EL (cell line): ENCODE data around the gene WASHC1.
"Not testable (repeated sequence)": the region's sequence is repeated elsewhere in the genome, so short reads cannot be mapped to it uniquely, and the experiment has no call there.

Experiments used
- DNase-seq: peaks from one replicate; pipeline ENCODE4 v3.0.0-alpha.2; 2016

WASHC1 gene, protein sequence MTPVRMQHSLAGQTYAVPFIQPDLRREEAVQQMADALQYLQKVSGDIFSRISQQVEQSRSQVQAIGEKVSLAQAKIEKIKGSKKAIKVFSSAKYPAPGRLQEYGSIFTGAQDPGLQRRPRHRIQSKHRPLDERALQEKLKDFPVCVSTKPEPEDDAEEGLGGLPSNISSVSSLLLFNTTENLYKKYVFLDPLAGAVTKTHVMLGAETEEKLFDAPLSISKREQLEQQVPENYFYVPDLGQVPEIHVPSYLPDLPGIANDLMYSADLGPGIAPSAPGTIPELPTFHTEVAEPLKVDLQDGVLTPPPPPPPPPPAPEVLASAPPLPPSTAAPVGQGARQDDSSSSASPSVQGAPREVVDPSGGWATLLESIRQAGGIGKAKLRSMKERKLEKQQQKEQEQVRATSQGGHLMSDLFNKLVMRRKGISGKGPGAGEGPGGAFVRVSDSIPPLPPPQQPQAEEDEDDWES

GRCh38 chr9:29356-29755 lies at the start of gene WASHC1:
TSS of gene WASHC1 (minus strand) at chr9:29456. CDS start at chr9:24999, 4,457 bp downstream.
- DNase-seq: not testable (repeated sequence)

- DNase-seq: peak; percentile 30
Observed at GRCh38 chr9:78333-78732, 49.1 kb upstream of the WASHC1 start.

DNA sequence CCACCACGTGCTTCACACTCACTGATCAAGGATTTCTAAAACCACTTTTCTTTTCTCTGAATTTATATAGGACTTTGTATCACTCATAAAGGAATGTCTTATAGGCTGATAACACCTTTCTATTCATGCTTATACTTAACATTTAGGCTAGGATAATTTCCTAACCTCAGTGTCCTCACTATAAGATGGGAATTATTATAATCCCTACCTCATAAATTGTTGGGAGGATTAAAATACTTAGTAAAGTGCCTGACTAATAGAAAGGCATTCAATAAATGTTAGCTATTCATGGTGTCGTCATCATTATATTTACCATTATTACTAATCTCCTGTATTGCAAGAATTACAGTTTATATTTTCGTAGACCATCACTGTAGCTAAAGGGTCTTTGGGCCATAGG lies 47.1 kb upstream of the WASHC1 start:
- DNase-seq: not testable (repeated sequence)

- DNase-seq: not testable (repeated sequence)
Observed at GRCh38 chr9:73900-74525, 44.8 kb upstream of the WASHC1 start.

GRCh38 chr9:73076-73899 lies 44.0 kb upstream of the WASHC1 start:
- peak; percentile 50 for DNase-seq

- DNase-seq: peak; percentile 2
Observed at GRCh38 chr9:63031-63629, 33.9 kb upstream of the WASHC1 start.

DNA sequence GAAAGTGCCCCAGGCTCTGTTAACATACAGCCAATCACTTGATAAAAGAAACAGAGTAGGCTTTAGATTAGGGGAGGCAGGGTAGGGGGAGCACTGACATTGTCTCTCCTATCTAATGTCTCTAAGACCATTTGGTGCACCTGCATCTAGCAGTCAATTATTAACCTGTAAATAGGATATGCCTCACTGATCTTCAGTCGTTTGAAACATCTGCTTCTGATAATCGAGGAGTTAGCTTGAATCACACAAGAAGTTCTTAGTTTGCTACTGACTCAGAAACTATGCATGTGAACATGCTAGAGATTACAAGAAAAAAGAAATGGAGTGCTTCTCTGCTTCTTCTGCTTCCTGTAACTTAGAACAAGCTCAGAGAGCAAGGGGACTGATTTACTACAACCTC lies 23.4 kb upstream of the WASHC1 start:
- DNase-seq: peak; percentile 9

- DNase-seq: not testable (repeated sequence)
Observed at GRCh38 chr9:48190-48842, 19.1 kb upstream of the WASHC1 start.

DNA sequence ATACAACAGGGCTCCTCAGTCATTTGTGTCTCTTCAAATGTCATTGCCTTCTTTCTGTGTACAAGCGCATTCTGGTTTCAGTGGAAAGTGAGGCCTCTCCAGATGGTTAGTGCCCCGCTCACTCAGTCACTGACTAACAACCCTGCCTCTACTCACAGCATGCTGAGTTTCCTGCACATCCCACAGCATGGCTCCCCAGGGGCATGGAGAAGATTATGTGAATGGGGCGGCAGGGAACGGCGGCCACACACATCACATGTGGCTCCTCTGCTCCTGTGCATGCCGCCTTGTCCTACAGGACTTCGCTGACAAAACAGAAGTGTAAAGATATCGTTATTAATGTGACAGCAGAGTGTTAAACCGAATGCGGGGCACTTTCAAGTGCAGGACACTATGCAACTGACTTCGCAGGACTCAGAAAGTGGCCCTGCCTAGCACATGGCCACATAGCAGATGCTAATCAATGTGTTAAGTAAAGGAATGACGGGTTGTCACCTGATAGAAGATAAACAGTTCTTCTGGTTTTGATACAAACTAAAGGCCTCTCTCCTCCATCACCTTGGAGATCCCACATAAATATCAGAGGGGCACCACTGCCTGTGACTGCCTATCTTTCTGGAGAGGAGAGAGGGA lies 17.5 kb upstream of the WASHC1 start:
- not testable (repeated sequence) for DNase-seq

DNA sequence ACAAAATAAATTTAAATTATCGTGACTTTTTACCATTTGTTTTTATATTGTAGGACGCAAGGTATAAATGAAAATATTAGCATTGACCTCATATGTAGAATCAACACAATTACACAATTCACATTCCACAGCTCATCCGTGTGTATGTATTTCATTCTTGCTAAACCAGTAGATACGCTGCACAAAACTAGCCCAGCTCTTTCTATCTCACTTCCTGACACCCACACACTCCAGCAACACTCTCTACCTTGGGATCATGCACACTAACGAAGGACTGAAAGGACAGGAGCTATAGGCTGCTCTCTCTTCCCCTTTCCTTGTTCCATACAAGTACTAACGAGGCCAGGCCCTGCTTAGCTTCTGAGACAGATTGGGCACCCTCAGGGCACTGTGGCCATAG lies 16.9 kb upstream of the WASHC1 start:
- not testable (repeated sequence) for DNase-seq

GRCh38 chr9:45180-45878 lies 16.1 kb upstream of the WASHC1 start:
- not testable (repeated sequence) for DNase-seq

GRCh38 chr9:44416-44815 lies 15.2 kb upstream of the WASHC1 start:
- DNase-seq: peak; percentile 53

GRCh38 chr9:43636-44035 lies 14.4 kb upstream of the WASHC1 start:
- not testable (repeated sequence) for DNase-seq

GRCh38 chr9:43116-43515 lies 13.9 kb upstream of the WASHC1 start:
- not testable (repeated sequence) for DNase-seq

- not testable (repeated sequence) for DNase-seq
Observed at GRCh38 chr9:41819-42218, 12.6 kb upstream of the WASHC1 start.

GRCh38 chr9:41261-41676 lies 12.0 kb upstream of the WASHC1 start:
- not testable (repeated sequence) for DNase-seq

DNA sequence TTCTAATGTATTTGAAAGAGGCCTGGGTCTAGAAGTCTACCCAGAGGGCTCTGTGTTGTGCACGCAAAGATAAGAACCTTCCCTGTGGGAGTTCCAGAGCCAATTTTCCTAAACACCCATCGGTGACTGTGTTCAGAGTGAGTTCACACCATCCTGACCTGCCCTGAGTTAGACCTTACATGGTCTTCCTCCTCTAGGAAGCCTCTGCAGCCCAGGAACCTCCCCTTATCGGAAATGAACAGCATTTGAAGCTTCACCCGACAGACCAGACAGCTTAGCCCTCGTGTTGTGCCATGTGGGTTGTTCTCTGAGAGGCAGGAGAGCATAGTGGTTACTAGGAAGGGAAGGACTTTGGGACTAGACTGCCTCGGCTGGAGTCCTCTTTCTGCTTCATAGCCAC lies 3.1 kb upstream of the WASHC1 start:
- DNase-seq: not testable (repeated sequence)

DNA sequence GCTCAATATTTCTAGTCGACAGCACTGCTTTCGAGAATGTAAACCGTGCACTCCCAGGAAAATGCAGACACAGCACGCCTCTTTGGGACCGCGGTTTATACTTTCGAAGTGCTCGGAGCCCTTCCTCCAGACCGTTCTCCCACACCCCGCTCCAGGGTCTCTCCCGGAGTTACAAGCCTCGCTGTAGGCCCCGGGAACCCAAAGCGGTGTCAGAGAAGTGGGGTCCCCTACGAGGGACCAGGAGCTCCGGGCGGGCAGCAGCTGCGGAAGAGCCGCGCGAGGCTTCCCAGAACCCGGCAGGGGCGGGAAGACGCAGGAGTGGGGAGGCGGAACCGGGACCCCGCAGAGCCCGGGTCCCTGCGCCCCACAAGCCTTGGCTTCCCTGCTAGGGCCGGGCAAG lies 481 bp downstream of the WASHC1 start:
- DNase-seq: not testable (repeated sequence)

DNA sequence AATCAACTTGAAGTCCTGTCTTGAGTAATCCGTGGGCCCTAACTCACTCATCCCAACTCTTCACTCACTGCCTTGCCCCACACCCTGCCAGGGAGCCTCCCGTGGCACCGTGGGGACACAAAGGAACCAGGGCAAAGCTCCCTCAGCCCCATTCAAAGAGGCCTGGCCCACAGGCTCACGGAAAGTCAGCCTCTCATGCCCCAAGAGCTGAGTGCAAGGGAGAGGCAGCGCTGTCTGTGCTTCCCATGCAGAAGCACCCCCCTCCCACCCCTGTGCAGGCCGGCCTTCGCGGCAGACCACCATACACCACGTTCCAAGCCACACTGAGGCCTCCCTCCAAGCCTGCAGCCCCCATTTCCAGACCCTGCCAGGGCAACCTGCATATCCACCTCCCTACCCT lies 7.6 kb downstream of the WASHC1 start:
- DNase-seq: not testable (repeated sequence)

- DNase-seq: not testable (repeated sequence)
Observed at GRCh38 chr9:16875-17274, 12.4 kb downstream of the WASHC1 start.
